Stimulated activated CD4-positive, alpha-beta T cell treated with anti-CD3 and anti-CD28 coated beads, Interleukin-1b, Interleukin-23, amount 100 ng/mL, for 48 hours (primary cell): ENCODE results near the gene PTPRN2.
"Not testable (repeated sequence)": the region's sequence is repeated elsewhere in the genome, so short reads cannot be mapped to it uniquely, and the experiment has no call there.

ENCODE experiments used
- DNase-seq: peaks from one replicate; pipeline ENCODE4 v3.0.0-alpha.2; 2020

The PTPRN2 gene

GRCh38 chr7:158410720-158411119, 176.9 kb downstream of the PTPRN2 start:
- DNase-seq, result no peak

GRCh38 chr7:158409816-158410330, 177.8 kb downstream of the PTPRN2 start:
- DNase-seq, result no peak

- no peak for DNase-seq
Measured at GRCh38 chr7:158409120-158409519, 178.5 kb downstream of the PTPRN2 start.

- DNase-seq, result no peak
Measured at GRCh38 chr7:158408318-158408920, 179.2 kb downstream of the PTPRN2 start.

- no peak for DNase-seq
Measured at GRCh38 chr7:158407581-158408317, 179.9 kb downstream of the PTPRN2 start.

- DNase-seq, result no peak
Measured at GRCh38 chr7:158406801-158407200, 180.8 kb downstream of the PTPRN2 start.

GRCh38 chr7:158406364-158406763, 181.3 kb downstream of the PTPRN2 start:
- no peak for DNase-seq

- not testable (repeated sequence) for DNase-seq
Measured at GRCh38 chr7:158405771-158406170, 181.9 kb downstream of the PTPRN2 start.

- DNase-seq, result no peak
Measured at GRCh38 chr7:158405324-158405723, 182.3 kb downstream of the PTPRN2 start.

- DNase-seq, result no peak
Measured at GRCh38 chr7:158404031-158404761, 183.4 kb downstream of the PTPRN2 start.

- DNase-seq, result no peak
Measured at GRCh38 chr7:158403013-158403821, 184.4 kb downstream of the PTPRN2 start.

GRCh38 chr7:158402471-158402870, 185.2 kb downstream of the PTPRN2 start:
- no peak for DNase-seq

GRCh38 chr7:158401826-158402225, 185.8 kb downstream of the PTPRN2 start:
- no peak for DNase-seq

GRCh38 chr7:158401295-158401694, 186.3 kb downstream of the PTPRN2 start:
- no peak for DNase-seq

GRCh38 chr7:158400601-158401225, 186.9 kb downstream of the PTPRN2 start:
- no peak for DNase-seq

- no peak for DNase-seq
Measured at GRCh38 chr7:158399762-158400161, 187.9 kb downstream of the PTPRN2 start.

GRCh38 chr7:158398750-158399149, 188.9 kb downstream of the PTPRN2 start:
- no peak for DNase-seq

- DNase-seq, result no peak
Measured at GRCh38 chr7:158397885-158398284, 189.7 kb downstream of the PTPRN2 start.

GRCh38 chr7:158396982-158397862, 190.4 kb downstream of the PTPRN2 start:
- no peak for DNase-seq

GRCh38 chr7:158396301-158396905, 191.2 kb downstream of the PTPRN2 start:
- DNase-seq, result no peak

GRCh38 chr7:158395780-158396278, 191.8 kb downstream of the PTPRN2 start:
- no peak for DNase-seq
